ENCODE results near the gene CMIP. TPM values are rescaled to one million over a fixed set of nuclear protein-coding genes. Genes with fewer than 3 reads are reported as not detected.

CMIP gene
- total RNA-seq, 4 donors from 2014 or later, result 40.0 to 69.6 (median 47.0) TPM

DNA sequence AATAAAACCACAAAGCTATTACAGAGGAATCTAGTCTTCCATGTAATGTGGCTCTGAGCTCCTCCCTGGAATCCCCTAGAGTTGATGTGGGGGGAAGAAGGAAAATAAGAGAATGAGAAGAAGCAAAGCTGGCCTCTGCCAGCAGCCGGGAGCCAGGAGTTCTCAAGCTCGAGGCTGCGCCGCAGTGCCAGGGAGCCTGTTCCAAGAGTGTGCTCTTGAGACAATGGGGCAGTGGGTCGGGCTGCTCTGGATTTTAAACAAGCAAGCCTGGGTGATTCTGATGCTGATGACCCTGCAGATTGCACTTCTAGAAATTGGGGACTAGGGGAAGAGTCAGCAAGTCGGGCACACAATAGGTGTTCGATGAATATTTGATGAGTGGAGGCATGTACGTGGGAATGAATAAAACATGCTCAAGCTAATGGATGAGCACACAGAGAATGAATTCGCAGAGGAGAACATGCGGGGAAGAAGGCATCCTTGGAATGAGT, 119.9 kb downstream of the CMIP start:
- TF ChIP-seq, protein P1, sequence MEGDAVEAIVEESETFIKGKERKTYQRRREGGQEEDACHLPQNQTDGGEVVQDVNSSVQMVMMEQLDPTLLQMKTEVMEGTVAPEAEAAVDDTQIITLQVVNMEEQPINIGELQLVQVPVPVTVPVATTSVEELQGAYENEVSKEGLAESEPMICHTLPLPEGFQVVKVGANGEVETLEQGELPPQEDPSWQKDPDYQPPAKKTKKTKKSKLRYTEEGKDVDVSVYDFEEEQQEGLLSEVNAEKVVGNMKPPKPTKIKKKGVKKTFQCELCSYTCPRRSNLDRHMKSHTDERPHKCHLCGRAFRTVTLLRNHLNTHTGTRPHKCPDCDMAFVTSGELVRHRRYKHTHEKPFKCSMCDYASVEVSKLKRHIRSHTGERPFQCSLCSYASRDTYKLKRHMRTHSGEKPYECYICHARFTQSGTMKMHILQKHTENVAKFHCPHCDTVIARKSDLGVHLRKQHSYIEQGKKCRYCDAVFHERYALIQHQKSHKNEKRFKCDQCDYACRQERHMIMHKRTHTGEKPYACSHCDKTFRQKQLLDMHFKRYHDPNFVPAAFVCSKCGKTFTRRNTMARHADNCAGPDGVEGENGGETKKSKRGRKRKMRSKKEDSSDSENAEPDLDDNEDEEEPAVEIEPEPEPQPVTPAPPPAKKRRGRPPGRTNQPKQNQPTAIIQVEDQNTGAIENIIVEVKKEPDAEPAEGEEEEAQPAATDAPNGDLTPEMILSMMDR (IDR thresholded peaks at IDR 0.05), result no peak
- no peak for TF ChIP-seq EP300 (IDR thresholded peaks at IDR 0.05; ENCODE audit: low read depth)
- no peak for TF ChIP-seq POLR2AphosphoS5 (IDR thresholded peaks at IDR 0.05)
- no peak for TF ChIP-seq POLR2A (IDR thresholded peaks at IDR 0.05)
- no peaks in the 10 kb centered on the region for H3K27me3 ChIP-seq
- 80 to 83% methylated on average over 4 to 10 of the region's 10 CpGs for WGBS, 2 donors (ENCODE audit: low coverage in 1 of 2)
- in situ Hi-C loops (cut with MboI; ENCODE audit: low pct_ligation_motif_present in 1 of 4, low pct_unique_long_range_greater_than_20kb in 1 of 4, low sequenced_read_pairs in 3 of 4) (no loop called here), intact Hi-C loops (cut with DNase I; ENCODE audit: low total_unique reads) (no loop called here)
- no peak for DNase-seq
- no peak overlapping the region for H3K4me3 ChIP-seq
- no peaks in the 10 kb centered on the region for H3K9me3 ChIP-seq
- peaks cover 0 to 23% (median 13%) of the 10 kb centered on the region in 4 donors for H3K4me1 ChIP-seq
- no peak overlapping the region for H3K27ac ChIP-seq
- no peaks in the 10 kb centered on the region for H3K36me3 ChIP-seq

DNA sequence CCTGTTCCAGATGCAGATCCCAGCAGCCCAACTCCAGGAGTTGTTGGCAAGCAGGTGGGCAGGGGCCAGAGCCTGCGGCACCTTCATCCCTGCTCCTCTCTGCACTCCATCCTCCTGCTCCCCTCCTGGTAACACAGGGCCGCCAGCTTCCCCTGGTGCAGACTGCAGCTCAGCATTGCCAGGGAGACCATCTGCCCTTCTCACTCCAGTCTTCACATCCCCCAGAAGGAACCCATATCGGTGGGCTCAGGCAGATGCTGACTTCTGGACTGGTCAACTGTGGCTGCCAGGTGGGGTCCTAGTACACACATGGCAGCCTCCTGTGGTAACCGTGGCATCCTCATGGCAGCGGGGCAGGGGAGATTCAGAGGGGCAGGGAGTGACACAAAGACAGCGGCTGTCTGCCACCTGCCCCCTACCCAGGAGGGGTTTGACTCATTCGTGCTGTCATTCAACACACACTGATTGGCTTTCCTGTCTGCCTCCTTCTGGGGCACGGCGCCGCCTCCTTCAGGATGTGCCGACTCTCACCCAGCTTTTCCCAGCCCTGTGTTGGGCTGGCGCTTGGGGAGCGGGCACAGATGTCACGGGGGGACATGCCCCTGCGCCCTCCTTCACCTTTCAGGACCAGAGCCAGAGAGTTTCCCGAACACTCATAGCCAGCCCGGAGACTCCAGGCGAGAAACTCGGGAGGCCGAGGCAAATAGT, 120.9 kb downstream of the CMIP start:
- Histone ChIP-seq H3K36me3 (no peaks in the 10 kb centered on the region), H3K9me3 (no peaks in the 10 kb centered on the region), H3K4me3 (no peak overlapping the region), H3K27me3 (no peaks in the 10 kb centered on the region), H3K27ac (no peak overlapping the region), H3K4me1 (peaks cover 0 to 24% (median 14%) of the 10 kb centered on the region in 4 donors)
- in situ Hi-C loops (cut with MboI; ENCODE audit: low pct_ligation_motif_present in 1 of 4, low pct_unique_long_range_greater_than_20kb in 1 of 4, low sequenced_read_pairs in 3 of 4), result no loop called here
- intact Hi-C loops (cut with DNase I; ENCODE audit: low total_unique reads), result no loop called here
- no peak for DNase-seq
- 81 to 85% methylated on average over 10 to 20 of the region's 20 CpGs for WGBS, 2 donors (ENCODE audit: low coverage in 1 of 2)
- TF ChIP-seq, protein P1 (IDR thresholded peaks at IDR 0.05), result no peak

DNA sequence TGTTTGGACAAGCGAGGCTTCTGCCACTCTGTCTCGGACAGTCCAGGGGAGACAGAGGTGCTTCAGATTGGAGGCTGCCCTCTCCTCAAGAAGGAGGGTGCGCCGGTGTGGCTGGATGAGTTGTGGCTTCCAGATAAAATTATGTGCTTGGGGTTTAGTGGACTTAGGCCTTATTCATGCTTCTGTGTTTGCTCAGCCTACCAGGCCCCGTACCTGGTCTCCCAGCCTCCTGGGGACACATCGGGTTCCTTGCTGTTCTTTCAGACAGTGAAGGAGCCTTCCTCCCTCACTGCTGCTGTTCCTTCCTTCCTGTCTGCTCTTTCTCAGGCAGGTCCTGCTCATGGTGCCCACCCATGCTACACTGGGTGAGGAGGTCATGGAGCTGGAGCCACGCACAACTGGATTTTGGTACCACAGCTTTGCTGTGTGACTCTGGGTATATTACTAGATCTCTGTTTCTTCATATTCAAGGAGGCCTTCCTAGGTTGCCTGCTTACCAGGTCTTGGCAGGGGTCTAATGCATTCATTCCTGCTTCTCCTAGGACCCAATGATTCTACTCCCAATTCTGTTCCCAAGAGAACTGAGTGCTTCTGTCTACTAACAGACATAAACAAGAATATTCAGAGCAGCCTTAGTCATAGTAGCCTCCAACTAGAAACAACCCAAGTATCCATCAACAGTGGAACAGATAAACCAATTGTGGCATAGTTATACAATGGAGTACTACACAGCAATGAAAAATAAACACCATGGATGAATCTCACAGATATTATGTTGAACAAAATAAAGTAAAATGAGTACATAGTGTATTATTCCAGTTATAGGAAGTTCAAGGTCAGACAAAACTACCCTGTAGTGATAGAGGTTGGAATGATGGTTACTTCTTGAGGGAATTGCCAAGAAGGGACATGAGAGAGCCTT, 121.7 kb downstream of the CMIP start:
- H3K27me3 ChIP-seq, result no peaks in the 10 kb centered on the region
- H3K4me1 ChIP-seq, result peaks cover 0 to 24% (median 14%) of the 10 kb centered on the region in 4 donors
- no peaks in the 10 kb centered on the region for H3K36me3 ChIP-seq
- no peak overlapping the region for H3K27ac ChIP-seq
- in situ Hi-C loops (cut with MboI; ENCODE audit: low pct_ligation_motif_present in 1 of 4, low pct_unique_long_range_greater_than_20kb in 1 of 4, low sequenced_read_pairs in 3 of 4), result no loop called here
- intact Hi-C loops (cut with DNase I; ENCODE audit: low total_unique reads), result no loop called here
- H3K9me3 ChIP-seq, result no peaks in the 10 kb centered on the region
- WGBS, 2 donors (ENCODE audit: low coverage in 1 of 2), result 80 to 95% methylated on average over 7 of the region's 7 CpGs
- H3K4me3 ChIP-seq, result no peak overlapping the region
- TF ChIP-seq, protein P1 (IDR thresholded peaks at IDR 0.05), result no peak
- TF ChIP-seq POLR2A (IDR thresholded peaks at IDR 0.05) (no peak), EP300 (IDR thresholded peaks at IDR 0.05; ENCODE audit: low read depth) (no peak), POLR2AphosphoS5 (IDR thresholded peaks at IDR 0.05) (no peak)
- no peak for DNase-seq

- Histone ChIP-seq H3K9me3 (no peaks in the 10 kb centered on the region), H3K27me3 (no peaks in the 10 kb centered on the region), H3K27ac (no peak overlapping the region), H3K4me1 (peaks cover 0 to 27% (median 15%) of the 10 kb centered on the region in 4 donors), H3K36me3 (no peaks in the 10 kb centered on the region), H3K4me3 (no peak overlapping the region)
- no peak for TF ChIP-seq EP300 (IDR thresholded peaks at IDR 0.05; ENCODE audit: low read depth)
- no peak for TF ChIP-seq POLR2AphosphoS5 (IDR thresholded peaks at IDR 0.05)
- TF ChIP-seq POLR2A (IDR thresholded peaks at IDR 0.05), result no peak
- TF ChIP-seq, protein P1 (IDR thresholded peaks at IDR 0.05), result no peak
- intact Hi-C loops (cut with DNase I; ENCODE audit: low total_unique reads), result no loop called here
- 85 to 100% methylated on average over 3 to 13 of the region's 13 CpGs for WGBS, 2 donors (ENCODE audit: low coverage in 1 of 2)
- no peak for DNase-seq
- in situ Hi-C loops (cut with MboI; ENCODE audit: low pct_ligation_motif_present in 1 of 4, low pct_unique_long_range_greater_than_20kb in 1 of 4, low sequenced_read_pairs in 3 of 4), result no loop called here
Measured at GRCh38 chr16:81567087-81567486, 122.5 kb downstream of the CMIP start.

Measured in transverse colon (tissue), 4 donors.